CD4-positive, alpha-beta T cell (primary cell): ENCODE data around the gene PIEZO1. TPM values are rescaled to one million over a fixed set of nuclear protein-coding genes. Genes with fewer than 3 reads are reported as not detected.

Experiments used
- ATAC-seq: fragments of 200-7000 bp; cut with Tn5 transposase; one replicate; pipeline ENCODE4 v1.10.0; 2022; ENCODE audit warnings: mild to moderate bottlenecking; ENCODE audit not compliant: poor library complexity
- CTCF ChIA-PET: fragments of 350-600 bp; sonication (Branson Sonifier 250); formaldehyde crosslinking; loops from one replicate; lab custom pipeline; 2021; ENCODE audit warnings: antibody characterized with exemption, inconsistent platforms; lab: Charles Lee
- POLR2A ChIA-PET: fragments of 350-600 bp; sonication (Branson Sonifier 250); formaldehyde crosslinking; loops from one replicate; lab custom pipeline; 2021; ENCODE audit warnings: antibody characterized with exemption, inconsistent platforms; lab: Charles Lee
- DNase-seq, 14 experiments: peaks; one replicate each; pipeline ENCODE4 v3.0.0-alpha.2; 2013 to 2020; ENCODE audit warnings: mixed read lengths in 2 of 14
- H3K27ac ChIP-seq, 2 donors: one replicate each; pipeline versions ENCODE4 v1.5.1 to v1.7.0; 2013; ENCODE audit warnings: low read length in 2 of 2, low read depth in 1 of 2, mild to moderate bottlenecking in 1 of 2
- H3K27me3 ChIP-seq, 2 experiments: 1 replicate in 1 of 2; 2 replicates in 1 of 2; pipeline versions ENCODE4 v1.6.1 to v1.7.0; 2013; ENCODE audit warnings: low read length in 2 of 2, control low read depth in 1 of 2, mild to moderate bottlenecking in 1 of 2, moderate library complexity in 1 of 2; ENCODE audit not compliant: insufficient read depth in 2 of 2, control insufficient read depth in 1 of 2
- H3K36me3 ChIP-seq: one replicate; pipeline ENCODE4 v1.6.1; 2013; ENCODE audit warnings: low read length, control low read depth; ENCODE audit not compliant: insufficient read depth
- H3K4me1 ChIP-seq: one replicate; pipeline ENCODE4 v1.6.1; 2013; ENCODE audit warnings: low read length, control low read depth; ENCODE audit not compliant: insufficient read depth
- H3K4me3 ChIP-seq: one replicate; pipeline ENCODE4 v1.5.1; 2013; ENCODE audit warnings: mild to moderate bottlenecking, low read length, moderate library complexity
- H3K9me3 ChIP-seq, 2 experiments: 1 replicate in 1 of 2; 2 replicates in 1 of 2; pipeline versions ENCODE4 v1.6.1 to v1.7.0; 2013; ENCODE audit warnings: low read length in 2 of 2, mild to moderate bottlenecking in 2 of 2, control low read depth in 1 of 2, moderate library complexity in 1 of 2; ENCODE audit not compliant: control insufficient read depth in 1 of 2, insufficient read depth in 1 of 2
- H3K27ac Mint-ChIP-seq: one replicate; pipeline ENCODE4 v1.8.0; 2020; ENCODE audit warnings: mixed read lengths
- H3K27me3 Mint-ChIP-seq: one replicate; pipeline ENCODE4 v1.8.0; 2021; ENCODE audit warnings: mixed read lengths
- H3K36me3 Mint-ChIP-seq: one replicate; pipeline ENCODE4 v1.8.0; 2021; ENCODE audit warnings: low read depth, mixed read lengths
- H3K4me1 Mint-ChIP-seq: one replicate; pipeline ENCODE4 v1.8.0; 2021; ENCODE audit warnings: low read depth, mixed read lengths
- H3K4me3 Mint-ChIP-seq: one replicate; pipeline ENCODE4 v1.8.0; 2020; ENCODE audit warnings: mild to moderate bottlenecking, mixed read lengths
- H3K9me3 Mint-ChIP-seq: one replicate; pipeline ENCODE4 v1.8.0; 2020; ENCODE audit warnings: mixed read lengths
- CTCF ChIP-seq: fragments of 200-600 bp; IDR thresholded peaks from one replicate; pipeline ENCODE4 v1.8.0; 2022; ENCODE audit warnings: antibody characterized with exemption, mild to moderate bottlenecking
- intact Hi-C, 2 experiments: fragments of 100-400 bp; cut with DNase I in 1 of 2; cut with micrococcal nuclease in 1 of 2; formaldehyde crosslinking; loops; one replicate each; pipeline versions ENCODE4 v1.15.1 to v1.9.0; 2023 to 2025; cut with DNase I, micrococcal nuclease
- total RNA-seq, 174 experiments: library from RNA in 2 of 174; stranded (reverse) in 2 of 174; gene quantifications; one replicate each; pipeline ENCODE4 v1.2.3 and lab custom pipeline; 2021 to 2026

The PIEZO1 gene
- total RNA-seq, 2 experiments from 2014 or later = 142 to 146 TPM

DNA sequence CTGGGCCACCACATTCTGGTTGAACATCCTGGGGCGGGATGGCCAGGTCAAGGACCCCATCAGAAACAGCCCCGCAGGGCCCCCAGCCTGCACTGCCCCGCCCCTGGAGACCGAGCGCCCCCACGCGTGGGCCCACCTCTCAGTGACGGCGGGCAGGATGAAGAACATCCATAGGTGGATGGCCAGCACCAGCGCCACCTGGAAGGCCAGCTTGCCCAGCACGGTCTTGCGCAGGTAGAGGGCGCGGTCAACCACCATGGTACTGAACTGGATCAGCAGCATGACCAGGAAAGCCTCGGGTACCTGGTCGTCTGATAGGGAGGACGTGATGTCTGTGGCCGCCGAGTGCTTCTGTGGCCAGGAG lies 65.1 kb downstream of the PIEZO1 start:
- ATAC-seq (no peak), DNase-seq (no peak)
- Mint-ChIP-seq H3K27me3 (no peaks in the 10 kb centered on the region), H3K4me1 (no peaks in the 10 kb centered on the region), H3K9me3 (no peaks in the 10 kb centered on the region), H3K27ac (no peak overlapping the region), H3K4me3 (no peak overlapping the region), H3K36me3 (peaks cover 37% of the 10 kb centered on the region)
- intact Hi-C loops = no loop called here
- no peaks in the 10 kb centered on the region for H3K9me3 ChIP-seq
- ChIA-PET CTCF (no interaction called here), POLR2A (no interaction called here)
- H3K36me3 ChIP-seq = peaks cover 93% of the 10 kb centered on the region
- no peak for TF ChIP-seq CTCF
- H3K27me3 ChIP-seq = no peaks in the 10 kb centered on the region
- H3K4me3 ChIP-seq = no peak overlapping the region
- no peak overlapping the region for H3K27ac ChIP-seq
- peaks cover 9% of the 10 kb centered on the region for H3K4me1 ChIP-seq

DNA sequence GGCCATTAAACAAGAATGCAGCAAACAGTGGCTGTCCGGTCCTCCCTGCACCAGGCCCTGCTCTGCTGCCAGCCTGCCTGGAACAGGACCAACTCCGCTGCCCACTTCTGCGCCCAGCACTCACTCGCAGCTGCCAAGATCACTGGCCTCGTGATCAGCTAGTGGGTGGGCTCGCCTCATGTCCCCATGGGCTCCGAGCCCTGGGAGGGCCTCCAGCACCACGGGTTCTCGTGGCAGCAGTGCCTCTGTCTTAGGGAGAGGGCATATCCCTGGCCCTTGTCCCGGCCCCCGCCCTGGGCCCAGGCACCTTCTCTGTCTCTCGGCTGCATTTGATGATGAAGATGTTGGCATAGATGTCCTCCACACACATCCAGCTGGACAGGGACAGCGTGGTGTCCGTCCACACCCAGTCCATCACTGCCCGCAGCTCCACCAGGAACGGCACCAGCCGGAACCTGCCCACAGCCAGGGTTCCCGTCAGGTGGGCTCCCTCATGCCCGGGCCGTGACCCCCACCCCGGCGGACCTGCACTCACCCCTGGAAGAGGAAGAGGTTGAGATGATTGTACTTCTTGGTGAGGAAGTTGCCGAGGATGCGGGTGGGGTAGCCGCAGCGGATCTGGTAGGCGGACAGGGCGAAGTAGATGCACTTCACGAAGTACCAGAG lies 65.6 kb downstream of the PIEZO1 start:
- no peak overlapping the region for H3K4me3 Mint-ChIP-seq
- CTCF ChIA-PET = no interaction called here
- Histone ChIP-seq H3K4me1 (peaks cover 9% of the 10 kb centered on the region), H3K27me3 (no peaks in the 10 kb centered on the region), H3K27ac (no peak overlapping the region), H3K9me3 (no peaks in the 10 kb centered on the region), H3K36me3 (peaks cover 93% of the 10 kb centered on the region), H3K4me3 (no peak overlapping the region)
- POLR2A ChIA-PET = no interaction called here
- no peaks in the 10 kb centered on the region for H3K27me3 Mint-ChIP-seq
- H3K9me3 Mint-ChIP-seq = no peaks in the 10 kb centered on the region
- ATAC-seq (no peak), DNase-seq (no peak)
- intact Hi-C loops = no loop called here
- H3K27ac Mint-ChIP-seq = no peak overlapping the region
- no peaks in the 10 kb centered on the region for H3K4me1 Mint-ChIP-seq
- TF ChIP-seq CTCF = no peak
- H3K36me3 Mint-ChIP-seq = peaks cover 37% of the 10 kb centered on the region

DNA sequence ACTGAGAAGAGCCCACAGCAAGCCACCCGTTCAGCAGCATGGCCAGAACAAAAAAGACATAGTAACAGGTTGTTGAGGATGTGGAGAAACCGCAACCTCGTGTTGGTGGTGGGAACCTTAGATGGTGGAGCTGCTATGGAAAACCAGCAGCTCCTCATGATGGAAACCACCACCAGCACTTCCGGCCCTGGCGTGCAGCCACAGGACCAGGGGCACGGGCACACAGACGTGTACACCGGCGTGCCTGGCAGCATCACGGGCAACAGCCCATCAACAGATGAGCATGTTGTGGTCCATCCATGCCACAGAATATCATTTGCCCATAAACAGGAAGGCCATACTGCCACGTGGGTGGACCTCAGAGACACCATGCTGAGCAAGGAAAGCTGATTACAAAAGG lies 66.8 kb downstream of the PIEZO1 start:
- Mint-ChIP-seq H3K27ac (no peak overlapping the region), H3K4me1 (no peaks in the 10 kb centered on the region), H3K27me3 (no peaks in the 10 kb centered on the region), H3K36me3 (peaks cover 37% of the 10 kb centered on the region), H3K9me3 (no peaks in the 10 kb centered on the region), H3K4me3 (no peak overlapping the region)
- no peak for TF ChIP-seq CTCF
- peak in 2 of 14 experiments; percentile 32 to 59 for DNase-seq
- no peaks in the 10 kb centered on the region for H3K9me3 ChIP-seq
- intact Hi-C loops = no loop called here
- no peak overlapping the region for H3K27ac ChIP-seq
- peaks cover 95% of the 10 kb centered on the region for H3K36me3 ChIP-seq
- no peak overlapping the region for H3K4me3 ChIP-seq
- ATAC-seq = no peak
- H3K4me1 ChIP-seq = peaks cover 9% of the 10 kb centered on the region
- ChIA-PET CTCF (interaction anchor here (1.4 kb wide), 1 partner anchor 20 kb away, joined by 3 read pairs; no protein-coding TSS in a partner anchor), POLR2A (no interaction called here)
- no peaks in the 10 kb centered on the region for H3K27me3 ChIP-seq
